ENCODE results near the gene LRRC75A.

The LRRC75A gene

GRCh38 chr17:16472539-16472938 lies 19.5 kb downstream of the LRRC75A start:
- no peak for DNase-seq (ENCODE audit: low read depth, low spot score)
- no peak for TF ChIP-seq CTCF (IDR thresholded peaks at IDR 0.05; ENCODE audit: insufficient read depth, low read length, missing control alignments)
- ChIA-PET POLR2A (no interaction called here), CTCF (interaction anchor here (0.8 to 3.4 kb wide), 3 partner anchors 12 to 48 kb away, joined by 3 to 31 read pairs (median 13); no protein-coding TSS in a partner anchor)
- no peak overlapping the region for H3K4me3 ChIP-seq (ENCODE audit: low read depth, low read length)

GRCh38 chr17:16471295-16471694 lies 20.7 kb downstream of the LRRC75A start:
- POLR2A ChIA-PET, result no interaction called here
- no peak overlapping the region for H3K4me3 ChIP-seq (ENCODE audit: low read depth, low read length)
- no peak for DNase-seq (ENCODE audit: low read depth, low spot score)
- no peak for TF ChIP-seq CTCF (IDR thresholded peaks at IDR 0.05; ENCODE audit: insufficient read depth, low read length, missing control alignments)
- CTCF ChIA-PET, result interaction anchor here (1.1 to 3.4 kb wide), 4 partner anchors 11 to 108 kb away, joined by 3 to 31 read pairs (median 8); no protein-coding TSS in a partner anchor

GRCh38 chr17:16470265-16470664 lies 21.7 kb downstream of the LRRC75A start:
- no peak overlapping the region for H3K4me3 ChIP-seq (ENCODE audit: low read depth, low read length)
- no peak for TF ChIP-seq CTCF (IDR thresholded peaks at IDR 0.05; ENCODE audit: insufficient read depth, low read length, missing control alignments)
- POLR2A ChIA-PET, result no interaction called here
- CTCF ChIA-PET, result interaction anchor here (0.8 to 3.4 kb wide), 4 partner anchors 10 to 85 kb away, joined by 3 to 31 read pairs (median 4); no protein-coding TSS in a partner anchor
- no peak for DNase-seq (ENCODE audit: low read depth, low spot score)

DNA sequence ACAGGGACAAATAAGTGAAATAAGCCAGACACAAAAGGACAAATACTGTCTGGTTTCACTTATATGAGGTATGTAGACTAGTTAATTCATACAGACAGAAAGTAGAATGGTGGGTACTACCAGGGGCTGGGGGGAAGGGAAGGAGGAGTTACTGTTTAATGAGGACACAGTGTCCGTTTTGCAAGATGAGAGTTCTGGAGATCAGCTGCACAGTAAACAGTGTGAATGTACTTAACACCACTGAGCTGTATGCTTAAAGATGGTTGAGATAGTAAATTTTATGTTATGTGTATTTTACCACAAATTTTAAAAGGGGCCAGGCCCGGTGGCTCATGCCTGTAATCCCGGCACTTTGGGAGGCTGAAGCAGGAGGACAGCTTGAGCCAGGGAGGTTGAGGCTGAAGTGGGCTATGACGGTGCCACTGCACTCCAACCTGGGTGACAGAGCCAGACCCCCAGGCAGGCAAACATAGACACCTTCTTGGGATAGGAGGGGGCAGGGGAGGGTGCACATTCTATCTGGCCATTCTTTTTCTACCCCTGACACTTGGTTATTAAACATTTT lies 23.5 kb downstream of the LRRC75A start:
- ChIA-PET CTCF (interaction anchor here (0.6 to 1.1 kb wide), 3 partner anchors 15 to 20 kb away, joined by 3 to 6 read pairs (median 3); no protein-coding TSS in a partner anchor), POLR2A (interaction anchor here (1.0 kb wide), 1 partner anchor 17 kb away, joined by 3 read pairs; no protein-coding TSS in a partner anchor)
- DNase-seq (ENCODE audit: low read depth, low spot score), result no peak
- no peak overlapping the region for H3K4me3 ChIP-seq (ENCODE audit: low read depth, low read length)
- TF ChIP-seq CTCF (IDR thresholded peaks at IDR 0.05; ENCODE audit: insufficient read depth, low read length, missing control alignments), result no peak

DNA sequence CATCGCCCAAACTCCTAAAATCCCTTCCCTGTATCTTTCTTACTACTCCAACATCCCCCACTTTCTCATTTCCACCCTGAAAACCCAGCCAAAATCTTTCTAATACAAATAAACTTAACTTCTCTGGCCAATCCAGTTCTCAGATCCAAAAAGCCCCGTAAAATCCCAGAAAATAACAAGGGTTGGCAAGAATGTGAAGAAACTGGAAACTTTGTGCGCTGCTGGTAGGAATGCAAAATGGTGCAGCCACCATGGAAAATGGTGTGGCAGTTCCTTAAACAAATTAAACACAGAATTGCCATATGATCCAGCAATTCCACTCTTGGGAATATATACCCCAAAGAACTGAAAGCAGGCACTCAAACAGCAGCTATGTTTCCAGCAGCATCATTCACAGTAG lies 24.1 kb downstream of the LRRC75A start:
- H3K4me3 ChIP-seq (ENCODE audit: low read depth, low read length), result no peak overlapping the region
- ChIA-PET POLR2A (interaction anchor here (0.7 kb wide), 1 partner anchor 13 kb away, joined by 3 read pairs; no protein-coding TSS in a partner anchor), CTCF (interaction anchor here (1.0 to 2.0 kb wide), 4 partner anchors 15 to 54 kb away, joined by 3 to 8 read pairs (median 4); no protein-coding TSS in a partner anchor)
- no peak for DNase-seq (ENCODE audit: low read depth, low spot score)
- no peak for TF ChIP-seq CTCF (IDR thresholded peaks at IDR 0.05; ENCODE audit: insufficient read depth, low read length, missing control alignments)

GRCh38 chr17:16467044-16467443 lies 24.9 kb downstream of the LRRC75A start:
- H3K4me3 ChIP-seq (ENCODE audit: low read depth, low read length), result no peak overlapping the region
- POLR2A ChIA-PET, result interaction anchor here (0.7 kb wide), 1 partner anchor 12 kb away, joined by 3 read pairs; no protein-coding TSS in a partner anchor
- no peak for TF ChIP-seq CTCF (IDR thresholded peaks at IDR 0.05; ENCODE audit: insufficient read depth, low read length, missing control alignments)
- DNase-seq (ENCODE audit: low read depth, low spot score), result no peak
- CTCF ChIA-PET, result interaction anchor here (1.0 to 2.0 kb wide), 4 partner anchors 14 to 55 kb away, joined by 3 to 8 read pairs (median 4); no protein-coding TSS in a partner anchor
